ENCODE results near the gene SNRNP35.

Gene SNRNP35

DNA sequence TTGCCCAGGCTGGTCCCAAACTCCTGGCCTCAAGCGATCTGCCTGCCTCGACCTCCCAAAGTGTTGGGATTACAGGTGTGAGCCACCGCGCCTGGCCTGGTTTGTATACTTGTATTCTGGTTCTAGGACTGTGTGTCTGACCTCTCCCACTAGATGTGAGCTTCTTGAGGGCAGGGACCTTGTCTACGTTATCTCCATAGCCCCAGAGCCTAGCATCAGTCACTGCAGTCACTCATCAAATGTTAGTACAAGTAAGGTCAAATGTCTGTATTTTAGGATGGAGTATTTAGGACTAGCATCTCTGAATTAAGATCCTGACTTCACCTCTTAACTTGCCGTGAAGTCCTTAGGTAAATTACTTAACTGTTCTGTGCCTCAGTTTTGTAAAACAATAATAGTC lies 24.3 kb upstream of the SNRNP35 start:
- peak overlapping the region; percentile 29 for H3K4me3 ChIP-seq (ENCODE audit: low read depth, low read length)
- TF ChIP-seq, protein P1, sequence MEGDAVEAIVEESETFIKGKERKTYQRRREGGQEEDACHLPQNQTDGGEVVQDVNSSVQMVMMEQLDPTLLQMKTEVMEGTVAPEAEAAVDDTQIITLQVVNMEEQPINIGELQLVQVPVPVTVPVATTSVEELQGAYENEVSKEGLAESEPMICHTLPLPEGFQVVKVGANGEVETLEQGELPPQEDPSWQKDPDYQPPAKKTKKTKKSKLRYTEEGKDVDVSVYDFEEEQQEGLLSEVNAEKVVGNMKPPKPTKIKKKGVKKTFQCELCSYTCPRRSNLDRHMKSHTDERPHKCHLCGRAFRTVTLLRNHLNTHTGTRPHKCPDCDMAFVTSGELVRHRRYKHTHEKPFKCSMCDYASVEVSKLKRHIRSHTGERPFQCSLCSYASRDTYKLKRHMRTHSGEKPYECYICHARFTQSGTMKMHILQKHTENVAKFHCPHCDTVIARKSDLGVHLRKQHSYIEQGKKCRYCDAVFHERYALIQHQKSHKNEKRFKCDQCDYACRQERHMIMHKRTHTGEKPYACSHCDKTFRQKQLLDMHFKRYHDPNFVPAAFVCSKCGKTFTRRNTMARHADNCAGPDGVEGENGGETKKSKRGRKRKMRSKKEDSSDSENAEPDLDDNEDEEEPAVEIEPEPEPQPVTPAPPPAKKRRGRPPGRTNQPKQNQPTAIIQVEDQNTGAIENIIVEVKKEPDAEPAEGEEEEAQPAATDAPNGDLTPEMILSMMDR (IDR thresholded peaks at IDR 0.05; ENCODE audit: borderline replicate concordance, insufficient read depth, low read depth, low read length) = no peak

DNA sequence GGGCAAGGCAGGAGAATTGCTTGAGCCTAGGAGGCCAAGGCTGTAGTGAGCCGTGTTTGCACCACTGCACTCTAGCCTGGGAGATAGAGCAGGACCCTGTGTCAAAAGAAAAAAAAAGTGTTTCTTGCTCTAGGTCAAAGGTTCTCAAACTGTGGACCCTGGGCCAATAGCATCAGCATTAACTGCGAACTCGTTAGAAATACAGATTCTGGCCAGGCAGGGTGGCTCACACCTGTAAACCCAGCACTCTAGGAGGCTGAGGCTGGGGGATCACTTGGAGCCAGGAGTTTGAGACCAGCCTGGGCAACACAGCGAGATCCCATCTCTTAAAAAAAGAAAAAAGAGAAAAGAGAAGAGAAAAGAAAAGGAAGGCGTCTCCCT lies 22.3 kb upstream of the SNRNP35 start:
- TF ChIP-seq, protein P1 (IDR thresholded peaks at IDR 0.05; ENCODE audit: borderline replicate concordance, insufficient read depth, low read depth, low read length) = no peak
- peak overlapping the region; percentile 95 for H3K4me3 ChIP-seq (ENCODE audit: low read depth, low read length)

- peak within 1 kb of the TSS; percentile 95 for H3K4me3 ChIP-seq (ENCODE audit: low read depth, low read length)
- TF ChIP-seq, protein P1 (IDR thresholded peaks at IDR 0.05; ENCODE audit: borderline replicate concordance, insufficient read depth, low read depth, low read length) = no peak
Measured at GRCh38 chr12:123436017-123436964, 21.6 kb upstream of the SNRNP35 start, which contains the start of gene RILPL2. TSS of gene RILPL2 (minus strand) at chr12:123436684. CDS start at chr12:123436420, 264 bp downstream.

GRCh38 chr12:123441523-123442164 lies 16.3 kb upstream of the SNRNP35 start:
- TF ChIP-seq, protein P1 (IDR thresholded peaks at IDR 0.05; ENCODE audit: borderline replicate concordance, insufficient read depth, low read depth, low read length) = no peak
- H3K4me3 ChIP-seq (ENCODE audit: low read depth, low read length) = no peak overlapping the region

DNA sequence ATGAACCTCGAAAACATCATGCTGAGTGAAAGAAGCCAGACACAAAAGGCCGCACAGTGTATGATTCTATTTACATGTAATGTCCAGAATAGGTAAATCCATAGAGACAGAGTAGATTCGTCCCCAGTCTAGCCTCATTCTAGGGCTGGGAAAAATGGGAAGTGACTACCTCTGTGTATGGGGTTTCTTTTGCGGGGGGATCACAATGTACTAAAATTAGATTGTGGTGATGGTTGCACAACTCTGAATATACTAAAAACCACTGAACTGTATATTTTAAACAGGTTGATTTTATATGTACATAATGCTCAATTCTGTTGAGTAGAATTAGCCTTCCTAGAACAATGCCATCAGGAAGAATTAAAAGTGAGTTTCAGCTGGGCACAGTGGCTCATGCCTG lies 15.2 kb upstream of the SNRNP35 start:
- TF ChIP-seq, protein P1 (IDR thresholded peaks at IDR 0.05; ENCODE audit: borderline replicate concordance, insufficient read depth, low read depth, low read length) = no peak
- H3K4me3 ChIP-seq (ENCODE audit: low read depth, low read length) = no peak overlapping the region

GRCh38 chr12:123444092-123445026 lies 13.6 kb upstream of the SNRNP35 start:
- H3K4me3 ChIP-seq (ENCODE audit: low read depth, low read length) = no peak overlapping the region
- TF ChIP-seq, protein P1 (IDR thresholded peaks at IDR 0.05; ENCODE audit: borderline replicate concordance, insufficient read depth, low read depth, low read length) = no peak

Measured in GM12875 (cell line).